Measurements from ENCODE around the gene DHX57. TPM values are rescaled to one million over a fixed set of nuclear protein-coding genes. Genes with fewer than 3 reads are reported as not detected.

DHX57 gene
- total RNA-seq, 1 donor from 2014 or later = 4.3 TPM

- no peak for TF ChIP-seq CTCF (IDR thresholded peaks at IDR 0.05)
- Histone ChIP-seq H3K9me3 (no peaks in the 10 kb centered on the region), H3K4me3 (no peak overlapping the region), H3K4me1 (no peaks in the 10 kb centered on the region), H3K27me3 (no peaks in the 10 kb centered on the region), H3K27ac (no peak overlapping the region), H3K36me3 (no peaks in the 10 kb centered on the region)
- DNase-seq (ENCODE audit: low spot score in 2 of 2) = no peak
- intact Hi-C loops (cut with DNase I) = no loop called here
Measured at GRCh38 chr2:38898256-38898655, 22.5 kb upstream of the DHX57 start.

DNA sequence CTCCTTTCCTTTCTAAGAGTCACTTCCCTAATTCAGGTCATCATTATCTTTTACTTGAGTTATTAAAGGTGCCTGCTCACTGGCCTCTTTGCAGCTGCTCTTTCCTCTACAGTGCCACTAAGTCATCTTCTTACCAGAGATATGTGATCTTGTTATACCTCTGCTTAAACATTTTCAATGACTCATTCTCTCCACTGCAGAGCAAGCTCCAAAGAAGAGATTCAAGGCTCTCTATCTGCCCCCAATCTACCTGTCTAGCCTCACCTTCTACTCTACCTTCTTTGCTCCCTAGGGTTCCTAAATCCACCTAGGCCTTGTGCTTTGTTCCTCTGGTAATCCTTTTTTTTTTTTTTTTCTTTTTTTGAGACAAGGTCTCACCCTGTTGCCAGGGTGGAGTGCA is 17.1 kb upstream of the DHX57 start:
- H3K27me3 ChIP-seq = no peaks in the 10 kb centered on the region
- intact Hi-C loops (cut with DNase I) = no loop called here
- no peak overlapping the region for H3K27ac ChIP-seq

GRCh38 chr2:38889575-38889974 is 13.8 kb upstream of the DHX57 start, which contains the start of gene ARHGEF33:
TSS of gene ARHGEF33 (plus strand) at chr2:38889875. CDS start at chr2:38919448, 29,573 bp downstream.
- peaks cover 0 to 3% of the 10 kb centered on the region in 2 donors for H3K36me3 ChIP-seq
- no peaks in the 10 kb centered on the region for H3K4me1 ChIP-seq
- no peaks in the 10 kb centered on the region for H3K27me3 ChIP-seq
- no peak for DNase-seq (ENCODE audit: low spot score in 2 of 2)
- H3K27ac ChIP-seq = no peak within 1 kb of the TSS
- TF ChIP-seq CTCF (IDR thresholded peaks at IDR 0.05) = no peak
- intact Hi-C loops (cut with DNase I) = no loop called here
- H3K4me3 ChIP-seq = no peak within 1 kb of the TSS
- H3K9me3 ChIP-seq = no peaks in the 10 kb centered on the region

More for the DNA sequence above, 17.1 kb upstream of the DHX57 start:
- DNase-seq (ENCODE audit: low spot score in 2 of 2) = no peak
- no peaks in the 10 kb centered on the region for H3K36me3 ChIP-seq
- H3K4me3 ChIP-seq = no peak overlapping the region
- no peaks in the 10 kb centered on the region for H3K4me1 ChIP-seq
- no peaks in the 10 kb centered on the region for H3K9me3 ChIP-seq
- TF ChIP-seq CTCF (IDR thresholded peaks at IDR 0.05) = no peak

DNA sequence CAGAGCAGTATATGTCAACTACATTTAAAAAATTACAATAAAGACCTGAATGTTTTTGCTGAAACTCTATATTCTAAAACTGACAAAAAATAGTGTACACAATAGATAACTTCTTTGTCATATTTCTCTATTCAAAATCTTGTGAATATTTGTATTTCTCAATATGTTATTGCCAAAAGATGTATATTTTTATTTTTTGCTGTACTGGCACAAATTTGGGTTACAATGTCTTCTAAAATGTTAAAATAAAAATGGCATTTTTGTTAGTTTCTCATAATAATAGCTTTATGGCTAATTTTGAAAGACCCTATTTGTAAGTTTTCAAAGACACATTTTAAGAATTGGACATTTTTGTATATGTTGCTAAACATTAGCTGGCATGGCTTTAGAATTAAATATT is 13.3 kb upstream of the DHX57 start:
- no peak for DNase-seq (ENCODE audit: low spot score in 2 of 2)
- Histone ChIP-seq H3K4me3 (no peak overlapping the region), H3K4me1 (no peaks in the 10 kb centered on the region), H3K9me3 (no peaks in the 10 kb centered on the region), H3K27me3 (no peaks in the 10 kb centered on the region), H3K36me3 (peaks cover 0 to 3% of the 10 kb centered on the region in 2 donors), H3K27ac (no peak overlapping the region)
- intact Hi-C loops (cut with DNase I) = no loop called here
- TF ChIP-seq CTCF (IDR thresholded peaks at IDR 0.05) = no peak

DNA sequence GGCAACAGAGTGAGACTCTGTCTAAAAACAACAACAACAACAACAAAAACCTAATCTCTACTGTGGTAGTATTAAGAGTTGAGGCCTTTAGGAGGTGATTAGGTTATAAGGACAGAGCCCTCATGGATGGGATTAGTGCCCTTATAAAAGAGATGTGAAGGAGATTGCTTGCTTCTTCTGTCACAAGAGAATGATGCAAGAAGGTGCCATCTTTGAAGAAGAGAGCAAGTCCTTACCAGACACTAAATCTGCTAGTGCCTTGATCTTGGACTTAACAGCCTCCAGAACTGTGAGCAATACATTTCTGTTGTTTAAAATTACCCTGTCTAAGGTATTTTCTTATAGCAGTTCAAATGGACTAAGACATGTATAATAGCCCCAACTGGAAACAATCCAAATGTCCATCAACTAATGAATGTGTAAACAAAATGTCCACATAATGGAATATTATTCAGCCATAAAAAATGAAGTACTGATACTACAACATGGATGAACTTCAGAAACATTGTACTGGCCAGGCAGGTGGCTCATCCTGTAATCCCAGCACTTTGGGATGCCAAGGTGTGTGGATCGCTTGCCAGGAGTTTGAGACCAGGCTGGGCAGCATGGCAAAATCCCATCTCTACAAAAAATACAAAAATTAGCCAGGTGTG is 12.3 kb upstream of the DHX57 start:
- Histone ChIP-seq H3K4me3 (no peak overlapping the region), H3K9me3 (no peaks in the 10 kb centered on the region), H3K4me1 (no peaks in the 10 kb centered on the region), H3K36me3 (peaks cover 0 to 3% of the 10 kb centered on the region in 2 donors), H3K27me3 (no peaks in the 10 kb centered on the region), H3K27ac (no peak overlapping the region)
- intact Hi-C loops (cut with DNase I) = no loop called here
- no peak for DNase-seq (ENCODE audit: low spot score in 2 of 2)
- TF ChIP-seq CTCF (IDR thresholded peaks at IDR 0.05) = no peak
